Measurements from ENCODE around the gene RECQL. TPM values are rescaled to one million over a fixed set of nuclear protein-coding genes. Genes with fewer than 3 reads are reported as not detected.

RECQL gene
- total RNA-seq, 1 experiment from 2014 or later = 38.2 TPM

GRCh38 chr12:21456291-21456780, 45.1 kb downstream of the RECQL start:
- Histone ChIP-seq H3K9me3 (ENCODE audit: low read length) (no peaks in the 10 kb centered on the region), H3K4me1 (ENCODE audit: insufficient read depth, low read length) (no peaks in the 10 kb centered on the region), H3K9ac (ENCODE audit: low read length) (no peak overlapping the region), H3K9me2 (replicated peaks; ENCODE audit: low read length) (no peaks in the 10 kb centered on the region), H3K79me2 (ENCODE audit: low read length) (no peaks in the 10 kb centered on the region), H4K20me1 (ENCODE audit: low read length) (no peaks in the 10 kb centered on the region), H3K27me3 (ENCODE audit: low read length) (no peaks in the 10 kb centered on the region), H3K27ac (ENCODE audit: low read length) (no peak overlapping the region), H3K36me3 (ENCODE audit: low read depth, low read length) (peaks cover 2% of the 10 kb centered on the region; the same call in 1 of the 2 replicates), H3F3A (ENCODE audit: low read length, unreplicated experiment) (no peaks in the 10 kb centered on the region), H2AFZ (ENCODE audit: low read length) (no peak overlapping the region), H3K4me2 (ENCODE audit: low read length) (no peak overlapping the region), H3K4me3 (ENCODE audit: low read length) (no peak overlapping the region)
- intact Hi-C loops (cut with micrococcal nuclease) = no loop called here
- ChIA-PET CTCF (no interaction called here), POLR2A (ENCODE audit: unreplicated experiment) (no interaction called here)
- no peak for ATAC-seq
- TF ChIP-seq EZH2 (IDR thresholded peaks at IDR 0.05; ENCODE audit: low read length, unreplicated experiment) (no peak), EZH2phosphoT487 (IDR thresholded peaks at IDR 0.05; ENCODE audit: borderline replicate concordance, low read length) (no peak), CTCF (conservative IDR thresholded peaks at IDR 0.05; ENCODE audit: low read depth, low read length) (no peak)
- BruUV-seq (replicated peaks) = no TSS peak
- peak; percentile 10 for DNase-seq

GRCh38 chr12:21453312-21453852, 48.1 kb downstream of the RECQL start:
- no peaks in the 10 kb centered on the region for H3K4me1 ChIP-seq (ENCODE audit: insufficient read depth, low read length)
- DNase-seq (no peak), ATAC-seq (no peak)
- H3K79me2 ChIP-seq (ENCODE audit: low read length) = no peaks in the 10 kb centered on the region
- H3K4me3 ChIP-seq (ENCODE audit: low read length) = no peak overlapping the region
- H3K9me3 ChIP-seq (ENCODE audit: low read length) = no peaks in the 10 kb centered on the region
- no peaks in the 10 kb centered on the region for H3K27me3 ChIP-seq (ENCODE audit: low read length)
- peaks cover 2% of the 10 kb centered on the region; the same call in 1 of the 2 replicates for H3K36me3 ChIP-seq (ENCODE audit: low read depth, low read length)
- no peaks in the 10 kb centered on the region for H3F3A ChIP-seq (ENCODE audit: low read length, unreplicated experiment)
- H3K9ac ChIP-seq (ENCODE audit: low read length) = no peak overlapping the region
- intact Hi-C loops (cut with micrococcal nuclease) = no loop called here
- no peaks in the 10 kb centered on the region for H4K20me1 ChIP-seq (ENCODE audit: low read length)
- TF ChIP-seq EZH2phosphoT487 (IDR thresholded peaks at IDR 0.05; ENCODE audit: borderline replicate concordance, low read length) = no peak
- no peak for TF ChIP-seq CTCF (conservative IDR thresholded peaks at IDR 0.05; ENCODE audit: low read depth, low read length)
- no peak for TF ChIP-seq EZH2 (IDR thresholded peaks at IDR 0.05; ENCODE audit: low read length, unreplicated experiment)
- H3K4me2 ChIP-seq (ENCODE audit: low read length) = no peak overlapping the region
- POLR2A ChIA-PET (ENCODE audit: unreplicated experiment) = no interaction called here
- H2AFZ ChIP-seq (ENCODE audit: low read length) = no peak overlapping the region
- H3K9me2 ChIP-seq (replicated peaks; ENCODE audit: low read length) = no peaks in the 10 kb centered on the region
- no peak overlapping the region for H3K27ac ChIP-seq (ENCODE audit: low read length)
- BruUV-seq (replicated peaks) = no TSS peak
- CTCF ChIA-PET = no interaction called here

GRCh38 chr12:21451529-21451928, 49.9 kb downstream of the RECQL start:
- H3K9me3 ChIP-seq (ENCODE audit: low read length) = no peaks in the 10 kb centered on the region
- ATAC-seq (no peak), DNase-seq (no peak)
- ChIA-PET CTCF (no interaction called here), POLR2A (ENCODE audit: unreplicated experiment) (no interaction called here)
- TF ChIP-seq EZH2 (IDR thresholded peaks at IDR 0.05; ENCODE audit: low read length, unreplicated experiment) (no peak), CTCF (conservative IDR thresholded peaks at IDR 0.05; ENCODE audit: low read depth, low read length) (0 out of 2 replicates have a peak, but pooled peaks have one; percentile 22)
- no peaks in the 10 kb centered on the region for H4K20me1 ChIP-seq (ENCODE audit: low read length)
- no peaks in the 10 kb centered on the region for H3K4me1 ChIP-seq (ENCODE audit: insufficient read depth, low read length)
- H3K27me3 ChIP-seq (ENCODE audit: low read length) = no peaks in the 10 kb centered on the region
- no peak overlapping the region for H3K4me2 ChIP-seq (ENCODE audit: low read length)
- H3K9ac ChIP-seq (ENCODE audit: low read length) = no peak overlapping the region
- BruUV-seq (replicated peaks) = no TSS peak
- no peaks in the 10 kb centered on the region for H3K36me3 ChIP-seq (ENCODE audit: low read depth, low read length)
- intact Hi-C loops (cut with micrococcal nuclease) = no loop called here
- H3F3A ChIP-seq (ENCODE audit: low read length, unreplicated experiment) = no peaks in the 10 kb centered on the region
- no peak overlapping the region for H3K4me3 ChIP-seq (ENCODE audit: low read length)
- no peak overlapping the region for H2AFZ ChIP-seq (ENCODE audit: low read length)
- no peak overlapping the region for H3K27ac ChIP-seq (ENCODE audit: low read length)
- H3K9me2 ChIP-seq (replicated peaks; ENCODE audit: low read length) = no peaks in the 10 kb centered on the region
- H3K79me2 ChIP-seq (ENCODE audit: low read length) = no peaks in the 10 kb centered on the region
